GM18499 (cell line): ENCODE data around the gene SLC35B1.
"Not testable (repeated sequence)": the region's sequence is repeated elsewhere in the genome, so short reads cannot be mapped to it uniquely, and the experiment has no call there.

Experiments used
- ATAC-seq: cut with Tn5 transposase; IDR thresholded peaks from one replicate; pipeline ENCODE4 v1.9.1; 2021; ENCODE audit warnings: moderate number of reproducible peaks; ENCODE audit not compliant: insufficient read depth, unreplicated experiment

SLC35B1 gene

GRCh38 chr17:49738456-49739163, 30.8 kb upstream of the SLC35B1 start:
- ATAC-seq, result no peak

GRCh38 chr17:49734515-49735490, 27.0 kb upstream of the SLC35B1 start:
- no peak for ATAC-seq

GRCh38 chr17:49731435-49731831, 23.7 kb upstream of the SLC35B1 start:
- ATAC-seq, result no peak

- no peak for ATAC-seq
Observed at GRCh38 chr17:49730785-49731434, 23.1 kb upstream of the SLC35B1 start.

- no peak for ATAC-seq
Observed at GRCh38 chr17:49730078-49730784, 22.5 kb upstream of the SLC35B1 start.

GRCh38 chr17:49729069-49729468, 21.3 kb upstream of the SLC35B1 start:
- no peak for ATAC-seq

- ATAC-seq, result no peak
Observed at GRCh38 chr17:49728425-49728824, 20.7 kb upstream of the SLC35B1 start.

- no peak for ATAC-seq
Observed at GRCh38 chr17:49727380-49727779, 19.6 kb upstream of the SLC35B1 start.

GRCh38 chr17:49725452-49726130, 17.8 kb upstream of the SLC35B1 start:
- no peak for ATAC-seq

GRCh38 chr17:49724552-49724951, 16.8 kb upstream of the SLC35B1 start:
- not testable (repeated sequence) for ATAC-seq

GRCh38 chr17:49723423-49723822, 15.7 kb upstream of the SLC35B1 start:
- no peak for ATAC-seq

- ATAC-seq, result no peak
Observed at GRCh38 chr17:49722066-49722465, 14.3 kb upstream of the SLC35B1 start.

GRCh38 chr17:49717371-49717861, 9.7 kb upstream of the SLC35B1 start:
- no peak for ATAC-seq

GRCh38 chr17:49716668-49717364, 9.1 kb upstream of the SLC35B1 start:
- no peak for ATAC-seq

- ATAC-seq, result no peak
Observed at GRCh38 chr17:49715717-49716279, 8.0 kb upstream of the SLC35B1 start.

- ATAC-seq, result no peak
Observed at GRCh38 chr17:49715216-49715615, 7.5 kb upstream of the SLC35B1 start.

- ATAC-seq, result no peak
Observed at GRCh38 chr17:49708515-49709183, 885 bp upstream of the SLC35B1 start.

GRCh38 chr17:49707246-49707607, 537 bp downstream of the SLC35B1 start:
- ATAC-seq, result no peak
